H9 (cell line): ENCODE data around the gene SPOUT1. TPM values are rescaled to one million over a fixed set of nuclear protein-coding genes. Genes with fewer than 3 reads are reported as not detected.

Experiments
- DNase-seq: peaks from one replicate; pipeline ENCODE4 v3.0.0-alpha.2; 2017
- H2AFZ ChIP-seq: one replicate; pipeline ENCODE4 v1.6.1; 2013; ENCODE audit warnings: mild to moderate bottlenecking, low read length, control low read depth, moderate library complexity
- H2AK5ac ChIP-seq: 2 replicates; pipeline ENCODE4 v1.6.1; 2013; ENCODE audit warnings: low read length, control low read depth, mixed read lengths; ENCODE audit not compliant: insufficient read length
- H2BK120ac ChIP-seq: one replicate; pipeline ENCODE4 v1.6.1; 2013; ENCODE audit warnings: low read depth, mild to moderate bottlenecking, low read length, control low read depth, inconsistent platforms; ENCODE audit not compliant: poor library complexity, severe bottlenecking
- H2BK12ac ChIP-seq: 2 replicates; pipeline ENCODE4 v1.6.1; 2013; ENCODE audit warnings: low read length, control low read depth, mixed read lengths, low read depth; ENCODE audit not compliant: insufficient read length
- H2BK15ac ChIP-seq: 2 replicates; pipeline ENCODE4 v1.6.1; 2013; ENCODE audit warnings: low read depth, low read length, control low read depth
- H2BK20ac ChIP-seq: one replicate; pipeline ENCODE4 v1.6.1; 2013; ENCODE audit warnings: low read depth, mild to moderate bottlenecking, low read length, control low read depth, inconsistent platforms; ENCODE audit not compliant: poor library complexity, severe bottlenecking
- H2BK5ac ChIP-seq: 2 replicates; pipeline ENCODE4 v1.6.1; 2013; ENCODE audit warnings: low read length, control low read depth, mixed read lengths; ENCODE audit not compliant: insufficient read length
- H3K14ac ChIP-seq: 2 replicates; pipeline ENCODE4 v1.6.1; 2013; ENCODE audit warnings: low read length, control low read depth; ENCODE audit not compliant: insufficient read depth
- H3K18ac ChIP-seq: 2 replicates; pipeline ENCODE4 v1.6.1; 2013; ENCODE audit warnings: low read depth, mild to moderate bottlenecking, mixed read lengths, low read length, control low read depth; ENCODE audit not compliant: insufficient read length
- H3K23ac ChIP-seq: 2 replicates; pipeline ENCODE4 v1.6.1; 2013; ENCODE audit warnings: low read length, control low read depth, mixed read lengths, low read depth; ENCODE audit not compliant: insufficient read length
- H3K23me2 ChIP-seq: 2 replicates; pipeline ENCODE4 v1.6.1; 2013; ENCODE audit warnings: low read depth, mild to moderate bottlenecking, mixed read lengths, low read length, control low read depth; ENCODE audit not compliant: insufficient read length, poor library complexity, severe bottlenecking
- H3K27ac ChIP-seq: 2 replicates; pipeline ENCODE4 v1.5.1; 2013; ENCODE audit warnings: low read length, control low read depth, mixed read lengths, low read depth; ENCODE audit not compliant: insufficient read length
- H3K27me3 ChIP-seq: 2 replicates; pipeline ENCODE4 v1.6.1; 2013; ENCODE audit warnings: low read length, control low read depth, inconsistent platforms; ENCODE audit not compliant: insufficient read depth
- H3K4ac ChIP-seq: 2 replicates; pipeline ENCODE4 v1.6.1; 2013; ENCODE audit warnings: low read depth, mild to moderate bottlenecking, control low read depth, inconsistent platforms, low read length, moderate library complexity
- H3K4me1 ChIP-seq: 2 replicates; pipeline ENCODE4 v1.6.1; 2013; ENCODE audit warnings: low read length, control low read depth, inconsistent platforms; ENCODE audit not compliant: insufficient read depth
- H3K4me2 ChIP-seq: 2 replicates; pipeline ENCODE4 v1.6.1; 2013; ENCODE audit warnings: low read length, control low read depth, mixed read lengths; ENCODE audit not compliant: insufficient read length, insufficient read depth
- H3K56ac ChIP-seq: 2 replicates; pipeline ENCODE4 v1.6.1; 2013; ENCODE audit warnings: low read depth, mild to moderate bottlenecking, mixed read lengths, low read length, control low read depth; ENCODE audit not compliant: insufficient read length
- H3K79me1 ChIP-seq: 2 replicates; pipeline ENCODE4 v1.6.1; 2013; ENCODE audit warnings: low read depth, mild to moderate bottlenecking, moderate library complexity, low read length, control low read depth, inconsistent platforms; ENCODE audit not compliant: insufficient read depth, poor library complexity, severe bottlenecking
- H3K79me2 ChIP-seq: 2 replicates; pipeline ENCODE4 v1.6.1; 2013; ENCODE audit warnings: low read length, control low read depth, inconsistent platforms; ENCODE audit not compliant: insufficient read depth
- H3K9ac ChIP-seq: 2 replicates; pipeline ENCODE4 v1.6.1; 2013; ENCODE audit warnings: low read length, control low read depth, mixed read lengths; ENCODE audit not compliant: insufficient read length; ENCODE audit errors: extremely low read depth
- H3K9me3 ChIP-seq: one replicate; pipeline ENCODE4 v1.6.1; 2013; ENCODE audit warnings: low read depth, low read length, inconsistent platforms; ENCODE audit not compliant: control insufficient read depth
- H3T11ph ChIP-seq: one replicate; pipeline ENCODE4 v1.6.1; 2013; ENCODE audit warnings: mild to moderate bottlenecking, low read length, control low read depth, inconsistent platforms
- H4K20me1 ChIP-seq: one replicate; pipeline ENCODE4 v1.6.1; 2013; ENCODE audit not compliant: control insufficient read depth, insufficient read length, insufficient read depth
- H4K5ac ChIP-seq: 2 replicates; pipeline ENCODE4 v1.6.1; 2013; ENCODE audit warnings: low read depth, mild to moderate bottlenecking, mixed read lengths, low read length, control low read depth; ENCODE audit not compliant: insufficient read length
- H4K8ac ChIP-seq: replicated peaks from 2 replicates; pipeline ENCODE4 v1.6.1; 2013; ENCODE audit warnings: low read length, control low read depth, mixed read lengths, low read depth; ENCODE audit not compliant: insufficient read length
- H4K91ac ChIP-seq: 2 replicates; pipeline ENCODE4 v1.6.1; 2013; ENCODE audit warnings: low read depth, mild to moderate bottlenecking, moderate library complexity, mixed read lengths, low read length, control low read depth; ENCODE audit not compliant: insufficient read length
- H3K27ac Mint-ChIP-seq, 3 experiments: 2 replicates in 2 of 3; 3 replicates in 1 of 3; pipeline ENCODE4 v1.8.0; 2020 to 2021; ENCODE audit warnings: mixed read lengths in 3 of 3, mild to moderate bottlenecking in 1 of 3, moderate library complexity in 1 of 3
- H3K27me3 Mint-ChIP-seq: 2 replicates; pipeline ENCODE4 v1.8.0; 2021; ENCODE audit warnings: low read depth, mild to moderate bottlenecking, moderate library complexity, mixed read lengths
- H3K36me3 Mint-ChIP-seq, 3 experiments: 2 replicates in 2 of 3; 3 replicates in 1 of 3; pipeline ENCODE4 v1.8.0; 2020 to 2021; ENCODE audit warnings: low read depth in 3 of 3, mixed read lengths in 3 of 3; ENCODE audit not compliant: insufficient read depth in 1 of 3
- H3K4me1 Mint-ChIP-seq, 2 experiments: 2 replicates each; pipeline ENCODE4 v1.8.0; 2020; ENCODE audit warnings: mixed read lengths in 2 of 2
- H3K4me3 Mint-ChIP-seq, 2 experiments: 2 replicates in 1 of 2; 3 replicates in 1 of 2; pipeline ENCODE4 v1.8.0; 2020 to 2021; ENCODE audit warnings: mild to moderate bottlenecking in 2 of 2, mixed read lengths in 2 of 2, moderate library complexity in 1 of 2
- H3K9me3 Mint-ChIP-seq, 2 experiments: 2 replicates in 1 of 2; 3 replicates in 1 of 2; pipeline ENCODE4 v1.8.0; 2020; ENCODE audit warnings: mild to moderate bottlenecking in 2 of 2, mixed read lengths in 2 of 2, moderate library complexity in 1 of 2
- WGBS: extraction: QIAGEN DNeasy Blood & Tissue Kit; methylation state at CpG from one replicate; pipeline ENCODE4 v1.1.7; 2013; ENCODE audit warnings: missing lambda C conversion rate, low lambda C conversion rate, mixed read lengths; ENCODE audit not compliant: insufficient read length; ENCODE audit errors: extremely low coverage; 5-methylcytosine and 5-hydroxymethylcytosine counted together
- total RNA-seq: library from RNA; stranded (reverse); gene quantifications from 2 replicates; pipeline ENCODE4 v1.2.1, GENCODE V29; 2021
- TF ChIP-seq, protein P1 (sequence below): fragments of 200-600 bp; sonication (generic); conservative IDR thresholded peaks from 3 replicates; pipeline ENCODE4 v1.8.0; 2021; ENCODE audit warnings: antibody characterized with exemption, mild to moderate bottlenecking

The SPOUT1 gene
- total RNA-seq, 1 experiment from 2014 or later = 86.3 TPM

DNA sequence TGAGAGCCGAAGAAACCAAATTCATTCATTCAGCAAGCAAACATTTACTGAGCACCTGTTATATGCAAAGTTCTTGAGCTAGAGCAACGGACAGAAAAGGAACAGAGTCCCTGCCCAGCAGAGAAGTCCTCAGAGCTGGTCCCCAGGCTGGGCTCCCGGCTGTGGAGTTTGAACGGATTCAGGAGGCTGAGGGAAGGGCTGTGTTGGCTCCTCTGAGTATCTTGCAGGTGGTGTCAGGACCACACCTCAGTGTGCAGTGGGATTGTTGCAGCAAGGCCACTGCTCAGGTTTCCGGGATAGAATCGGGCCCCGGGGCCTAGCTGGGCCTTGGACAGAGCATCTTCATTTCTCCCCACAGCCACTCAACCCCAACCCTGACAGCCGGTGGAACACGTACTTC, 37.5 kb downstream of the SPOUT1 start:
- H3K9me3 Mint-ChIP-seq = peaks cover 0 to 1% of the 10 kb centered on the region in 2 experiments; a peak in 1 of 5 replicates
- Histone ChIP-seq H3K4me2 (no peak overlapping the region), H3K56ac (no peak overlapping the region), H3K79me1 (peaks cover 4% of the 10 kb centered on the region), H3K79me2 (no peaks in the 10 kb centered on the region), H2BK5ac (no peak overlapping the region), H3K9me3 (no peaks in the 10 kb centered on the region), H3K27me3 (no peaks in the 10 kb centered on the region), H2BK120ac (no peak overlapping the region), H2BK15ac (no peak overlapping the region), H3K4me1 (no peaks in the 10 kb centered on the region), H4K91ac (no peak overlapping the region), H2AK5ac (no peak overlapping the region), H3K14ac (no peak overlapping the region), H2AFZ (no peak overlapping the region), H4K8ac (no peak overlapping the region), H4K5ac (no peak overlapping the region), H3K4ac (no peak overlapping the region), H2BK12ac (no peak overlapping the region), H3T11ph (no peak overlapping the region), H3K9ac (no peak overlapping the region), H3K27ac (no peak overlapping the region), H2BK20ac (no peak overlapping the region), H3K18ac (no peak overlapping the region), H4K20me1 (no peaks in the 10 kb centered on the region), H3K23ac (no peak overlapping the region), H3K23me2 (peaks cover 5% of the 10 kb centered on the region)
- H3K4me1 Mint-ChIP-seq = peaks cover 5 to 6% of the 10 kb centered on the region in 2 experiments; a peak in 3 of 4 replicates
- H3K27me3 Mint-ChIP-seq = no peaks in the 10 kb centered on the region; the same call in 1 of the 2 replicates
- no peak for DNase-seq
- H3K4me3 Mint-ChIP-seq = no peak overlapping the region
- no peak overlapping the region for H3K27ac Mint-ChIP-seq
- peaks cover 4 to 38% (median 29%) of the 10 kb centered on the region in 3 experiments; a peak in 6 of 7 replicates for H3K36me3 Mint-ChIP-seq
- WGBS = no CpG with 5 or more reads among the region's 9 CpGs
- TF ChIP-seq, protein P1, sequence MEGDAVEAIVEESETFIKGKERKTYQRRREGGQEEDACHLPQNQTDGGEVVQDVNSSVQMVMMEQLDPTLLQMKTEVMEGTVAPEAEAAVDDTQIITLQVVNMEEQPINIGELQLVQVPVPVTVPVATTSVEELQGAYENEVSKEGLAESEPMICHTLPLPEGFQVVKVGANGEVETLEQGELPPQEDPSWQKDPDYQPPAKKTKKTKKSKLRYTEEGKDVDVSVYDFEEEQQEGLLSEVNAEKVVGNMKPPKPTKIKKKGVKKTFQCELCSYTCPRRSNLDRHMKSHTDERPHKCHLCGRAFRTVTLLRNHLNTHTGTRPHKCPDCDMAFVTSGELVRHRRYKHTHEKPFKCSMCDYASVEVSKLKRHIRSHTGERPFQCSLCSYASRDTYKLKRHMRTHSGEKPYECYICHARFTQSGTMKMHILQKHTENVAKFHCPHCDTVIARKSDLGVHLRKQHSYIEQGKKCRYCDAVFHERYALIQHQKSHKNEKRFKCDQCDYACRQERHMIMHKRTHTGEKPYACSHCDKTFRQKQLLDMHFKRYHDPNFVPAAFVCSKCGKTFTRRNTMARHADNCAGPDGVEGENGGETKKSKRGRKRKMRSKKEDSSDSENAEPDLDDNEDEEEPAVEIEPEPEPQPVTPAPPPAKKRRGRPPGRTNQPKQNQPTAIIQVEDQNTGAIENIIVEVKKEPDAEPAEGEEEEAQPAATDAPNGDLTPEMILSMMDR = no peak
